Motor neuron (in vitro differentiated cells): ENCODE measurements around the gene SLC48A1. TPM values are rescaled to one million over a fixed set of nuclear protein-coding genes. Genes with fewer than 3 reads are reported as not detected.

Source experiments
- ATAC-seq, 8 experiments: fragments of 200-7000 bp; cut with Tn5 transposase; replicated peaks in 6 of 8; 2 replicates each; pipeline ENCODE4 v1.8.0; 2021; ENCODE audit warnings: mild to moderate bottlenecking in 8 of 8, moderate library complexity in 8 of 8
- H3K27ac ChIP-seq, 2 donors: fragments of 250-450 bp; sonication (Bioruptor Pico); 2 replicates each; pipeline ENCODE4 v1.9.0; 2021; ENCODE audit warnings: antibody characterized with exemption in 2 of 2, mild to moderate bottlenecking in 2 of 2, moderate library complexity in 1 of 2
- H3K4me1 ChIP-seq, 2 donors: fragments of 250-450 bp; sonication (Bioruptor Pico); replicated peaks in 1 of 2; 2 replicates each; pipeline ENCODE4 v1.6.1; 2021; ENCODE audit warnings: antibody characterized with exemption in 2 of 2, mild to moderate bottlenecking in 2 of 2, moderate library complexity in 1 of 2
- H3K4me3 ChIP-seq, 5 donors: fragments of 250-450 bp; sonication (Bioruptor Pico); 2 replicates each; pipeline ENCODE4 v1.9.0; 2021; ENCODE audit warnings: antibody characterized with exemption in 5 of 5, mild to moderate bottlenecking in 5 of 5, moderate library complexity in 4 of 5
- WGBS, 10 experiments: fragments of 450-650 bp; shearing (Covaris generic); methylation state at CpG; one replicate each; pipeline ENCODE4 v1.0.0; 2022; 5-methylcytosine and 5-hydroxymethylcytosine counted together
- in situ Hi-C, 9 experiments: fragments of 400-800 bp; cut with MboI; loops; one replicate each; pipeline ENCODE4 v1.15.0; 2021; ENCODE audit warnings: low sequenced_read_pairs in 9 of 9, low pct_unique_long_range_greater_than_20kb in 2 of 9; ENCODE audit not compliant: unreplicated experiment in 9 of 9
- total RNA-seq, 8 experiments: library from RNA; unstranded; fragments of 300-600 nt; gene quantifications; 2 replicates each; pipeline versions ENCODE4 v1.2.3 to v1.2.4, GENCODE V29; 2022

SLC48A1 gene
- 10 to 100 TPM in 4 of 8 experiments, 1 to 10 TPM in 4; 6.9 to 25.0 (median 10.6) TPM for total RNA-seq

- H3K4me3 ChIP-seq, result peak within 1 kb of the TSS; percentile 75 to 94 (median 83)
- peak within 1 kb of the TSS; percentile 46 to 50 for H3K27ac ChIP-seq
- ATAC-seq, result peak; percentile 80 to 89 (median 85)
- 0% methylated on average over 7 of the region's 106 CpGs; no CpG with 5 or more reads in 9 of the 10 experiments for WGBS, 10 experiments
- peaks cover 16 to 22% of the 10 kb centered on the region in 2 donors for H3K4me1 ChIP-seq
- in situ Hi-C loops, result loop anchor here in 2 of 9 experiments (10.0 kb wide), 1 partner anchor 58 kb away; no protein-coding TSS in a partner anchor
These were observed at the start of gene SLC48A1 for GRCh38 chr12:47773062-47773857. Gene SLC48A1, plus strand, starts transcription at chr12:47773238. Its CDS starts 67 bp downstream, at chr12:47773305.

GRCh38 chr12:47725091-47725772, 47.8 kb upstream of the SLC48A1 start, which contains the start of gene ENDOU:
Gene ENDOU, minus strand, starts transcription at chr12:47725490. Its CDS starts 77 bp downstream, at chr12:47725413.
- Histone ChIP-seq H3K4me3 (no peak within 1 kb of the TSS), H3K4me1 (no peaks in the 10 kb centered on the region), H3K27ac (no peak within 1 kb of the TSS)
- 60 to 100% (median 98%) methylated on average over 1 to 4 of the region's 8 CpGs; no CpG with 5 or more reads in 4 of the 10 experiments for WGBS, 10 experiments
- in situ Hi-C loops, result loop anchor here in 1 of 9 experiments (25.0 kb wide), 1 partner anchor 262 kb away; no protein-coding TSS in a partner anchor
- no peak for ATAC-seq

GRCh38 chr12:47725893-47726292, 47.1 kb upstream of the SLC48A1 start:
- H3K27ac ChIP-seq, result no peak overlapping the region
- no peak overlapping the region for H3K4me3 ChIP-seq
- 0 to 100% (median 64%) methylated on average over 1 to 5 of the region's 5 CpGs; no CpG with 5 or more reads in 2 of the 10 experiments for WGBS, 10 experiments
- in situ Hi-C loops, result loop anchor here in 1 of 9 experiments (25.0 kb wide), 1 partner anchor 261 kb away; no protein-coding TSS in a partner anchor
- peak in 7 of 8 experiments; percentile 30 to 97 (median 79) for ATAC-seq
- H3K4me1 ChIP-seq, result no peaks in the 10 kb centered on the region

- Histone ChIP-seq H3K4me1 (no peaks in the 10 kb centered on the region), H3K4me3 (no peak overlapping the region), H3K27ac (no peak overlapping the region)
- in situ Hi-C loops, result loop anchor here in 1 of 9 experiments (25.0 kb wide), 1 partner anchor 258 kb away; no protein-coding TSS in a partner anchor
- peak in 2 of 8 experiments; percentile 30 to 33 for ATAC-seq
- 8 to 50% (median 20%) methylated on average over 1 to 2 of the region's 3 CpGs; no CpG with 5 or more reads in 7 of the 10 experiments for WGBS, 10 experiments
These were observed 43.8 kb upstream of the SLC48A1 start for GRCh38 chr12:47729233-47729632.

GRCh38 chr12:47730341-47730744, 42.7 kb upstream of the SLC48A1 start:
- Histone ChIP-seq H3K4me3 (no peak overlapping the region), H3K27ac (no peak overlapping the region), H3K4me1 (peaks cover 11% of the 10 kb centered on the region in 2 donors)
- WGBS, 10 experiments, result 4 to 88% (median 55%) methylated on average over 1 to 8 of the region's 8 CpGs; no CpG with 5 or more reads in 4 of the 10 experiments
- in situ Hi-C loops, result loop anchor here in 1 of 9 experiments (25.0 kb wide), 1 partner anchor 257 kb away; no protein-coding TSS in a partner anchor
- no peak for ATAC-seq

GRCh38 chr12:47731723-47732122, 41.3 kb upstream of the SLC48A1 start:
- 0 to 83% (median 49%) methylated on average over 1 to 4 of the region's 5 CpGs; no CpG with 5 or more reads in 3 of the 10 experiments for WGBS, 10 experiments
- ATAC-seq, result no peak
- in situ Hi-C loops, result loop anchor here in 1 of 9 experiments (25.0 kb wide), 1 partner anchor 256 kb away; no protein-coding TSS in a partner anchor
- Histone ChIP-seq H3K4me3 (no peak overlapping the region), H3K4me1 (peaks cover 17 to 23% of the 10 kb centered on the region in 2 donors), H3K27ac (no peak overlapping the region)

- in situ Hi-C loops, result loop anchor here in 1 of 9 experiments (25.0 kb wide), 1 partner anchor 255 kb away; no protein-coding TSS in a partner anchor
- 53 to 100% (median 75%) methylated on average over 1 to 2 of the region's 2 CpGs; no CpG with 5 or more reads in 6 of the 10 experiments for WGBS, 10 experiments
- Histone ChIP-seq H3K27ac (no peak overlapping the region), H3K4me3 (no peak overlapping the region), H3K4me1 (peaks cover 25 to 30% of the 10 kb centered on the region in 2 donors)
- ATAC-seq, result no peak
These were observed 40.5 kb upstream of the SLC48A1 start for GRCh38 chr12:47732504-47732903.

GRCh38 chr12:47733142-47733541, 39.9 kb upstream of the SLC48A1 start:
- no peak overlapping the region for H3K4me3 ChIP-seq
- in situ Hi-C loops, result loop anchor here in 1 of 9 experiments (25.0 kb wide), 1 partner anchor 254 kb away; no protein-coding TSS in a partner anchor
- 100% methylated on average over 1 of the region's 4 CpGs; no CpG with 5 or more reads in 7 of the 10 experiments for WGBS, 10 experiments
- no peak for ATAC-seq
- H3K27ac ChIP-seq, result no peak overlapping the region
- H3K4me1 ChIP-seq, result peaks cover 26 to 33% of the 10 kb centered on the region in 2 donors

- WGBS, 10 experiments, result 7 to 83% (median 48%) methylated on average over 1 to 7 of the region's 12 CpGs; no CpG with 5 or more reads in 2 of the 10 experiments
- Histone ChIP-seq H3K4me1 (peaks cover 26 to 33% of the 10 kb centered on the region in 2 donors), H3K27ac (peak overlapping the region; percentile 20 to 46), H3K4me3 (no peak overlapping the region)
- peak in 5 of 8 experiments; percentile 73 to 83 (median 80) for ATAC-seq
- in situ Hi-C loops, result loop anchor here in 1 of 9 experiments (25.0 kb wide), 1 partner anchor 252 kb away; no protein-coding TSS in a partner anchor
These were observed 38.1 kb upstream of the SLC48A1 start for GRCh38 chr12:47734725-47735480.

- in situ Hi-C loops, result loop anchor here in 1 of 9 experiments (25.0 kb wide), 1 partner anchor 252 kb away; no protein-coding TSS in a partner anchor
- 73 to 100% (median 93%) methylated on average over 1 to 4 of the region's 11 CpGs; no CpG with 5 or more reads in 3 of the 10 experiments for WGBS, 10 experiments
These were observed 37.4 kb upstream of the SLC48A1 start for GRCh38 chr12:47735649-47736048.

GRCh38 chr12:47736216-47736615, 36.8 kb upstream of the SLC48A1 start:
- Histone ChIP-seq H3K4me1 (peaks cover 29 to 42% of the 10 kb centered on the region in 2 donors), H3K4me3 (no peak overlapping the region), H3K27ac (peak overlapping the region in 1 of 2 donors; percentile 13)
- WGBS, 10 experiments, result 40 to 100% (median 76%) methylated on average over 1 to 3 of the region's 4 CpGs; no CpG with 5 or more reads in 5 of the 10 experiments
- in situ Hi-C loops, result loop anchor here in 1 of 9 experiments (25.0 kb wide), 1 partner anchor 251 kb away; no protein-coding TSS in a partner anchor
- ATAC-seq, result no peak

More at GRCh38 chr12:47735649-47736048, 37.4 kb upstream of the SLC48A1 start:
- Histone ChIP-seq H3K4me3 (no peak overlapping the region), H3K27ac (peak overlapping the region in 1 of 2 donors; percentile 20), H3K4me1 (peaks cover 26 to 36% of the 10 kb centered on the region in 2 donors)
- ATAC-seq, result no peak
